ENCODE results near the gene KCNMB3.

DNA sequence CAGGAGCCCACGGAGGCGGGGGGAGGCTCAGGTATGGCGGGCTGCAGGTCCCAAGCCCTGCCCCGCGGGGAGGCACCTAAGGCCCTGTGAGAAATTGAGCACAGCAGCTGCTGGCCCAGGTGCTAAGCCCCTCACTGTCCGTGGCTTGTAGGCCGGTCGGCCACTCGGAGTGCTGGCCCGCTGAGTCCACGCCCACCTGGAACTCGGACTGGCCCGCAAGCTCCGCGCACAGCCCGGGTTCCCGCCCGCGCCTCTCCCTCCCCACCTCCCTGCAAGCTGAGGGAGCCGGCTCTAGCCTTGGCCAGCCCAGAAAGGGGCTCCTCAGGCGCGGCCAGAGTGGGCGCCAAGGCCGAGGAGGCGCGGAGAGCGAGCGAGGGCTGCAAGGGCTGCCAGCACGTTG is 12.2 kb upstream of the KCNMB3 start:
- no peak for TF ChIP-seq ZSCAN30 (tag by site-specific recombination; IDR thresholded peaks at IDR 0.05)
- no peak for TF ChIP-seq ZNF658 (tag by site-specific recombination; IDR thresholded peaks at IDR 0.05)
- TF ChIP-seq GFI1B (tag by site-specific recombination; IDR thresholded peaks at IDR 0.05), result no peak
